ENCODE measurements around the gene PLXNA4. TPM values are rescaled to one million over a fixed set of nuclear protein-coding genes. Genes with fewer than 3 reads are reported as not detected.

PLXNA4 gene
- total RNA-seq, 2 experiments from 2014 or later, result 0.75 to 0.85 TPM

DNA sequence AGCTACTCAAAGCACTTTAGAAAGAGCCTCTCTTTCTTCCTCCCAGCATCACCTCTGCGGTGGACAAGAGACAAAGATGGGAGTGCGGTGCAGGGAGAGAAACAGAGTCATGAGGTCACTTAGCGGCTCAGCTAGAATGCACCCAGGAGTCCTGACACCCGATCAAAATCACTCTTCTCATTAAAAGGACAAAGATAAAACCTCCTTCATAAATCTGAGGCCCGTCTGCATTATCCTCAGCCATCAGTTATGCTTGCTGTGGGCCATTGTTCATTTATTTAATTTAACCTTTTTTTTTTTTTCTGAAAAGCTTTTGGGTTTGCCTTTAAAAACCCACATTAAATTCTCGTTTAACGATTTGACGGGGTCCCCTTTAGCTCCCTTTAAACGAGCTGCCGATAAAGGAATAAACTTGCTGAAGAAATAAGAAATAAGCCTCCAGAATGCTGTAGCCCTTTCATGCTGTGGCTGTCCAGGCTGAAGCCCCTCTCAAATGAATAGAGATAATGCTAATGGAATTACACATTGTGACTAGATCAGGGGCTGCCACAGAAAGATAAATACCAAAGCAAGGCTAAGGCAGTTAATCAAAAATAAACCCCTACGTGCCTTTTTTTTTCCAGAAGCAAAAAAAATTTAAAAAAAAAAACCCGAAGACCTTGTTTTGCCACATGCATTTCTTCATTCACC, 16.1 kb upstream of the PLXNA4 start:
- no peaks in the 10 kb centered on the region for H3K9me3 Mint-ChIP-seq
- POLR2A ChIA-PET, result no interaction called here

DNA sequence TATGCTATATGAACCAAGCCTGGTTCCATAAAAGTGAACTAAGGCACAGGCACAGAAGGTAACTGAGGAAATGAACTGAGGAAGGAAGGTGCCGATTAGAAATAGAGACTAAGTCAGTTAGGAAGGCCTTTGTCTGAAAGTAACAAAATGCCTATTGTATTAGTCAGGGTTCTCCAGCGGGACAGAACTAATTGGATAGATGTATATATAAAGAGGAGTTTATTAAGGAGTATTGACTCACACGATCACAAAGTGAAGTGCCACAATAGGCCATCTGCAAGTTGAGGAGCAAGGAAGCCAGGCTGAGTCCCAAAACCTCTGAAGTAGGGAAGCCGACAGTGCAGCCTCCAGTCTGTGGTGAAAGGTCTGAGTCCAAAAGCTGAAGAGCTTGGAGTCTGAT, 13.9 kb upstream of the PLXNA4 start:
- H3K36me3 ChIP-seq (ENCODE audit: insufficient read depth, low read length), result no peaks in the 10 kb centered on the region
- H3K27ac ChIP-seq (ENCODE audit: low read depth in 1 of 2, low read length in 2 of 2), result no peak overlapping the region
- Mint-ChIP-seq H3K4me1 (ENCODE audit: low read depth) (no peaks in the 10 kb centered on the region), H3K27me3 (peaks cover 6% of the 10 kb centered on the region), H3K9me3 (no peaks in the 10 kb centered on the region), H3K27ac (no peak overlapping the region), H3K36me3 (ENCODE audit: low read depth) (no peaks in the 10 kb centered on the region), H3K4me3 (no peak overlapping the region)
- TF ChIP-seq, protein P1, sequence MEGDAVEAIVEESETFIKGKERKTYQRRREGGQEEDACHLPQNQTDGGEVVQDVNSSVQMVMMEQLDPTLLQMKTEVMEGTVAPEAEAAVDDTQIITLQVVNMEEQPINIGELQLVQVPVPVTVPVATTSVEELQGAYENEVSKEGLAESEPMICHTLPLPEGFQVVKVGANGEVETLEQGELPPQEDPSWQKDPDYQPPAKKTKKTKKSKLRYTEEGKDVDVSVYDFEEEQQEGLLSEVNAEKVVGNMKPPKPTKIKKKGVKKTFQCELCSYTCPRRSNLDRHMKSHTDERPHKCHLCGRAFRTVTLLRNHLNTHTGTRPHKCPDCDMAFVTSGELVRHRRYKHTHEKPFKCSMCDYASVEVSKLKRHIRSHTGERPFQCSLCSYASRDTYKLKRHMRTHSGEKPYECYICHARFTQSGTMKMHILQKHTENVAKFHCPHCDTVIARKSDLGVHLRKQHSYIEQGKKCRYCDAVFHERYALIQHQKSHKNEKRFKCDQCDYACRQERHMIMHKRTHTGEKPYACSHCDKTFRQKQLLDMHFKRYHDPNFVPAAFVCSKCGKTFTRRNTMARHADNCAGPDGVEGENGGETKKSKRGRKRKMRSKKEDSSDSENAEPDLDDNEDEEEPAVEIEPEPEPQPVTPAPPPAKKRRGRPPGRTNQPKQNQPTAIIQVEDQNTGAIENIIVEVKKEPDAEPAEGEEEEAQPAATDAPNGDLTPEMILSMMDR (IDR thresholded peaks at IDR 0.05), result no peak
- POLR2A ChIA-PET, result no interaction called here
- ATAC-seq (ENCODE audit: poor library complexity), result no peak
- CTCF ChIA-PET, result no interaction called here
- no peak overlapping the region for H3K4me3 ChIP-seq (ENCODE audit: low read length)
- no peaks in the 10 kb centered on the region for H3K9me3 ChIP-seq (ENCODE audit: control insufficient read depth in 1 of 2, insufficient read depth in 1 of 2, low read length in 2 of 2)
- no peak for DNase-seq
- no peaks in the 10 kb centered on the region for H3K4me1 ChIP-seq (ENCODE audit: insufficient read depth, low read length)
- intact Hi-C loops (cut with DNase I, micrococcal nuclease), result no loop called here
- no peaks in the 10 kb centered on the region for H3K27me3 ChIP-seq (ENCODE audit: control insufficient read depth in 1 of 2, insufficient read depth in 2 of 2, low read length in 2 of 2)

More for the DNA sequence above, 16.1 kb upstream of the PLXNA4 start:
- H3K27me3 ChIP-seq (ENCODE audit: control insufficient read depth in 1 of 2, insufficient read depth in 2 of 2, low read length in 2 of 2), result no peaks in the 10 kb centered on the region
- no peak overlapping the region for H3K4me3 Mint-ChIP-seq
- DNase-seq, result no peak
- TF ChIP-seq, protein P1 (IDR thresholded peaks at IDR 0.05), result no peak
- H3K27ac ChIP-seq (ENCODE audit: low read depth in 1 of 2, low read length in 2 of 2), result no peak overlapping the region
- no peak overlapping the region for H3K27ac Mint-ChIP-seq
- intact Hi-C loops (cut with DNase I, micrococcal nuclease), result no loop called here
- no peaks in the 10 kb centered on the region for H3K4me1 ChIP-seq (ENCODE audit: insufficient read depth, low read length)
- CTCF ChIA-PET, result no interaction called here
- H3K27me3 Mint-ChIP-seq, result peaks cover 12% of the 10 kb centered on the region
- no peaks in the 10 kb centered on the region for H3K9me3 ChIP-seq (ENCODE audit: control insufficient read depth in 1 of 2, insufficient read depth in 1 of 2, low read length in 2 of 2)
- no peaks in the 10 kb centered on the region for H3K36me3 Mint-ChIP-seq (ENCODE audit: low read depth)
- no peaks in the 10 kb centered on the region for H3K4me1 Mint-ChIP-seq (ENCODE audit: low read depth)
- no peak for ATAC-seq (ENCODE audit: poor library complexity)
- no peak overlapping the region for H3K4me3 ChIP-seq (ENCODE audit: low read length)
- H3K36me3 ChIP-seq (ENCODE audit: insufficient read depth, low read length), result no peaks in the 10 kb centered on the region

DNA sequence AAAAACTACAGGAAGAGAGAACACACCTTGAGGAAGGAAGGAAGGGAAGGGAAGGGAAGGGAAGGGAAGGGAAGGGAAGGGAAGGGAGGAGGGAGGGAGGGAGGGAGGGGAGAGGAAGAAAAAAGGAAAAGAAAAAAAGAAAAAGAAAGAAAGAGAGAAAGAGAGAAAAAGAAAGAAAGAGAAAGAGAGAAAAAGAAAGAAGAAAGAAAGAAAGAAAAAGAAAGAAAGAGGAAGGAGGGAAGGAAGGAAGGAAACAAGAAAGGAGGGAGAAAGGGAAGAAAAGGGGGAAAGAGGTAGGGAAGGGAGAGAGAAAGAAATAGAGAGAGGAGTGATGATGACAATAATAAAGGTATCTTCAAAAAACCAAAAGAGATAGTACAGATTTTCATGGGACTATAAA, 12.3 kb upstream of the PLXNA4 start:
- Mint-ChIP-seq H3K36me3 (ENCODE audit: low read depth) (no peaks in the 10 kb centered on the region), H3K4me3 (no peak overlapping the region), H3K9me3 (no peaks in the 10 kb centered on the region), H3K4me1 (ENCODE audit: low read depth) (no peaks in the 10 kb centered on the region), H3K27ac (no peak overlapping the region), H3K27me3 (peaks cover 11% of the 10 kb centered on the region)
- intact Hi-C loops (cut with DNase I, micrococcal nuclease), result no loop called here
- H3K9me3 ChIP-seq (ENCODE audit: control insufficient read depth in 1 of 2, insufficient read depth in 1 of 2, low read length in 2 of 2), result no peaks in the 10 kb centered on the region
- TF ChIP-seq, protein P1 (IDR thresholded peaks at IDR 0.05), result no peak
- H3K27me3 ChIP-seq (ENCODE audit: control insufficient read depth in 1 of 2, insufficient read depth in 2 of 2, low read length in 2 of 2), result no peaks in the 10 kb centered on the region
- H3K4me3 ChIP-seq (ENCODE audit: low read length), result no peak overlapping the region
- H3K27ac ChIP-seq (ENCODE audit: low read depth in 1 of 2, low read length in 2 of 2), result no peak overlapping the region
- POLR2A ChIA-PET, result no interaction called here
- DNase-seq, result no peak
- no peak for ATAC-seq (ENCODE audit: poor library complexity)
- H3K4me1 ChIP-seq (ENCODE audit: insufficient read depth, low read length), result no peaks in the 10 kb centered on the region
- no peaks in the 10 kb centered on the region for H3K36me3 ChIP-seq (ENCODE audit: insufficient read depth, low read length)
- CTCF ChIA-PET, result no interaction called here

Measured in CD4-positive, alpha-beta T cell (primary cell).